Measurements from ENCODE around the gene NPRL2. TPM values are rescaled to one million over a fixed set of nuclear protein-coding genes. Genes with fewer than 3 reads are reported as not detected.

NPRL2 gene
- total RNA-seq, 1 experiment from 2014 or later: 35.4 TPM

- intact Hi-C loops (cut with micrococcal nuclease): no loop called here
- peaks cover 25 to 26% of the 10 kb centered on the region in 2 experiments; a peak in 3 of 4 replicates for H3K36me3 ChIP-seq (ENCODE audit: control insufficient read depth in 1 of 2, insufficient read depth in 2 of 2, low read length in 2 of 2)
- peaks cover 23 to 46% of the 10 kb centered on the region in 2 experiments for H3K4me1 ChIP-seq (ENCODE audit: control insufficient read depth in 1 of 2, insufficient read depth in 2 of 2, low read length in 2 of 2)
- RAD21 ChIA-PET (ENCODE audit: low non-redundant PET in 1 of 2, low total read pairs in 2 of 2, uncharacterized antibody in 2 of 2, unreplicated experiment in 2 of 2): no interaction called here
- no peaks in the 10 kb centered on the region for H3K9me3 ChIP-seq (ENCODE audit: control insufficient read depth in 1 of 2, insufficient read depth in 1 of 2, low read depth in 1 of 2, low read length in 2 of 2)
- no peak overlapping the region for H3K27ac ChIP-seq (ENCODE audit: low read depth, low read length)
- peak overlapping the region; percentile 88; the same call in 1 of the 2 replicates for H3K4me2 ChIP-seq (ENCODE audit: low read length)
- DNase-seq (ENCODE audit: low read depth, low spot score): no peak
- no peak for ATAC-seq
- no peaks in the 10 kb centered on the region for H4K20me1 ChIP-seq (ENCODE audit: insufficient read depth)
- H3K9me2 ChIP-seq (ENCODE audit: insufficient read depth): no peaks in the 10 kb centered on the region
- CTCF ChIA-PET: no interaction called here
- peaks cover 35% of the 10 kb centered on the region for H3K79me2 ChIP-seq (ENCODE audit: insufficient read depth, low read length)
- POLR2A ChIA-PET: no interaction called here
- no peak for TF ChIP-seq TCF7L2 (IDR thresholded peaks at IDR 0.05; ENCODE audit: borderline replicate concordance, extremely low read depth, insufficient read depth, insufficient read length)
- no peak for TF ChIP-seq SRF (IDR thresholded peaks at IDR 0.05; ENCODE audit: low read depth)
- no peak for TF ChIP-seq EGR1 (IDR thresholded peaks at IDR 0.05; ENCODE audit: low read depth)
- no peak for TF ChIP-seq EZH2phosphoT487 (IDR thresholded peaks at IDR 0.05; ENCODE audit: borderline replicate concordance)
- no peak for TF ChIP-seq POLR2AphosphoS5 (IDR thresholded peaks at IDR 0.05; ENCODE audit: low read depth, low read length)
- TF ChIP-seq SP1 (IDR thresholded peaks at IDR 0.05; ENCODE audit: low read depth): no peak
- TF ChIP-seq EZH2 (IDR thresholded peaks at IDR 0.05): no peak
- TF ChIP-seq CBX3 (IDR thresholded peaks at IDR 0.05; ENCODE audit: low read depth): no peak
- no peak for TF ChIP-seq RAD21 (IDR thresholded peaks at IDR 0.05; ENCODE audit: low read depth)
- TF ChIP-seq REST (IDR thresholded peaks at IDR 0.05; ENCODE audit: low read depth): no peak
- no peak for TF ChIP-seq FOSL1 (IDR thresholded peaks at IDR 0.05; ENCODE audit: low read depth)
- no peak overlapping the region for H2AFZ ChIP-seq (ENCODE audit: low read depth, low read length, poor library complexity, severe bottlenecking)
- no peaks in the 10 kb centered on the region for H3K27me3 ChIP-seq (ENCODE audit: insufficient read depth, low read length)
- BruUV-seq (replicated peaks): no TSS peak
- no peak overlapping the region for H3K4me3 ChIP-seq (replicated peaks in 1 of 2; ENCODE audit: low read depth in 1 of 2, low read length in 2 of 2)
- H3K9ac ChIP-seq (ENCODE audit: low read length): 0 out of 2 replicates have a peak overlapping the region, but pooled peaks have one; percentile 86
These were observed 24.4 kb downstream of the NPRL2 start for GRCh38 chr3:50326182-50326541.
